Heart left ventricle (tissue), 13 donors: ENCODE measurements around the gene ANKRD13C.

Source experiments
- POLR2A ChIP-seq, 2 donors: fragments of 450-650 bp; IDR thresholded peaks; one replicate each; pipeline ENCODE4 v1.6.1; 2017; ENCODE audit warnings: antibody characterized with exemption in 2 of 2, mild to moderate bottlenecking in 2 of 2, moderate library complexity in 2 of 2
- TF ChIP-seq, protein P1 (sequence below), 12 donors: fragments of 200-600 bp; sonication (generic) in 4 of 12; IDR thresholded peaks; one replicate each; pipeline versions ENCODE4 v1.5.0 to v1.8.0; 2018 to 2022; ENCODE audit warnings: antibody characterized with exemption in 12 of 12, mild to moderate bottlenecking in 5 of 12
- donor health status: ischemic (EF 13 %, LVEDD 7.1; RV severe dilation, severe dysfunction).
- donor health status: DM: no; HTN: yes; CAD: no.
- donor health status: DM: no; HTN: no; CAD: no.
- donor health status: ischemic (EF 25% LVEDD 6.9; RV normal size, moderate dysfunction).
- donor health status: ischemic (EF 25% LVEDD 5.7; RV mildly dilated, moderate dysfunction).
- donor health status: ischemic (EF 35%, LVEDD 5.7; RV mildly dilated, moderate dysfunction).
- donor health status: nonischemic (EF 11% LVEDD 7.7; RV severe dilation, severe dysfunction).
- donor health status: DM: yes; HTN: yes; CAD: no.
- donor health status: PGD.
- donor health status: ischemic (EF 29% LVEDD 5.4; RV normal size, mild dysfunction).
- donor health status: nonischemic (EF 23%, LVEDD 6.1; RV moderate dilation, normal function).

DNA sequence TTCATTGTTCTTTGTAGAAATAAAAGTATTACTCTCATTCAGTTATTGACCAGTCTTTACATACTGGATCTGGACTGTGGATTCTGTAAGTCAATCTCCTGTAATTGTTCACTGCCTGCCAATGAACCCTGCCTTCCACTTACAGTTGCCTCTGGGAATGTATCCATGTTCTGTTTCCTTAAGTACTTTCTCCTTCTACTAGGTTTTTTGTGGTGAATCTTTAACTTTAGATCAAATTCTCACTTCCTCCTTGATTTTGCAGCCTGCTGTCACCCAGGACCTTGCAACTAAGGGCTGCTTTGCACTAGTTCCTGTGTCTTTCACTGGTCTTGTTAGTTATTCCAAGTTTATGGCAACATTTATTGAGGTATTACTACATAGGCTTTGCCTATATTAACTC, 28.2 kb upstream of the ANKRD13C start:
- TF ChIP-seq, protein P1, sequence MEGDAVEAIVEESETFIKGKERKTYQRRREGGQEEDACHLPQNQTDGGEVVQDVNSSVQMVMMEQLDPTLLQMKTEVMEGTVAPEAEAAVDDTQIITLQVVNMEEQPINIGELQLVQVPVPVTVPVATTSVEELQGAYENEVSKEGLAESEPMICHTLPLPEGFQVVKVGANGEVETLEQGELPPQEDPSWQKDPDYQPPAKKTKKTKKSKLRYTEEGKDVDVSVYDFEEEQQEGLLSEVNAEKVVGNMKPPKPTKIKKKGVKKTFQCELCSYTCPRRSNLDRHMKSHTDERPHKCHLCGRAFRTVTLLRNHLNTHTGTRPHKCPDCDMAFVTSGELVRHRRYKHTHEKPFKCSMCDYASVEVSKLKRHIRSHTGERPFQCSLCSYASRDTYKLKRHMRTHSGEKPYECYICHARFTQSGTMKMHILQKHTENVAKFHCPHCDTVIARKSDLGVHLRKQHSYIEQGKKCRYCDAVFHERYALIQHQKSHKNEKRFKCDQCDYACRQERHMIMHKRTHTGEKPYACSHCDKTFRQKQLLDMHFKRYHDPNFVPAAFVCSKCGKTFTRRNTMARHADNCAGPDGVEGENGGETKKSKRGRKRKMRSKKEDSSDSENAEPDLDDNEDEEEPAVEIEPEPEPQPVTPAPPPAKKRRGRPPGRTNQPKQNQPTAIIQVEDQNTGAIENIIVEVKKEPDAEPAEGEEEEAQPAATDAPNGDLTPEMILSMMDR (IDR thresholded peaks at IDR 0.05): no peak
- no peak for TF ChIP-seq POLR2A (IDR thresholded peaks at IDR 0.05)
